ENCODE data around the gene SNRPD1.
"Not testable (repeated sequence)": the region's sequence is repeated elsewhere in the genome, so short reads cannot be mapped to it uniquely, and the experiment has no call there.

SNRPD1 gene

DNA sequence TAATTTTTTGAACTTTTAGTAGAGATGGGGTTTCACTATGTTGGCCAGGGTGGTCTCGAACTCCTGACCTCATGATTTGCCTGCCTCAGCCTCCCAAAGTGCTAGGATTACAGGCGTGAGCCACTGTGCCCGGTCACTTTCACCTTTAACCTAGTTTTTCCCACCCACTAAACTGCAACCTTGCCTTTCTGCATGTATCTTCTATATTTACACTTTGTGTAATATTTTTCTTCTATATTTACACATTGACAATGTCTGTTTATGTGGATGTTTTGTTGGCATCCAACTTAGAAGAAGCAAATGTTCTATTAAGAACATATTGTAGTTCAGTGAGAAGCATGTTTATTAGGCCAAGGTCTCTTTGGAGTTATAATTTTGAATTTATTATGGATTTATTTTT, 26.7 kb downstream of the SNRPD1 start:
- DNase-seq: no peak

DNA sequence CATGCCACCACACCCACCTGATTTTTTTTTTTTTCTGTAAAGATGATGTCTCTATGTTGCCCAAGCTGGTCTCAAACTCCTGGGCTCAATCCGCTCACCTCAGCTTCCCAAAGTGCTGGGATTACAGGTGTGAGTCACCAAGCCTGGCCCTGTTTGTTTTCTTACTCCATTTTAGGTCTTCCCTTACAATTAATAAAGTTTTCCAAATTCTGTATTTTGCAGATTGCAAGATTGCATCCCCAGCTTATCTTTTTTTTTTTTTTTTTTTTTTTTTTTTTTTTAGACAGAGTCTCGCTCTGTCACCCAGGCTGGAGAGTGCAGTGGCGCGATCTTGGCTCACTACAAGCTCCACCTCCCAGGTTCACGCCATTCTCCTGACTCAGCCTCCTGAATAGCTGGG, 28.3 kb downstream of the SNRPD1 start:
- not testable (repeated sequence) for DNase-seq

DNA sequence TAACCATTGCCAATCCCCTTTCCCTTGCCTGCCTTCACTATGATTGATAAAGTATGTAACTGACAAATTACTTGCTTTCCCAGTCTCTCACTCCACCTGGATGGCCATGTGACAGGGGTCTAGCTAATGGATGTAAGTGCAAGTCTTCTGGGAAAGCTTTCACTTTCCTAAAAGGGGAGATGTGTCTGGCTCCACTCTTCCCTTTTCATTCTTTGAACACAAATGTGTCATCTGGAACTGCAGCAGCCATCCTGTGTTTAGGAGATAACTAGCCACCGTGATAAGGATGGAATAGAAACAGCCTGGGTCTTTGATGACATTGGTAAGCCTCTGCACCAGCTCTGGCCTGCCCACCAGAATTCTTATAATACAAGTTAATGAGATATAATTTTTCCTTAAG, 38.2 kb downstream of the SNRPD1 start:
- DNase-seq: no peak

DNA sequence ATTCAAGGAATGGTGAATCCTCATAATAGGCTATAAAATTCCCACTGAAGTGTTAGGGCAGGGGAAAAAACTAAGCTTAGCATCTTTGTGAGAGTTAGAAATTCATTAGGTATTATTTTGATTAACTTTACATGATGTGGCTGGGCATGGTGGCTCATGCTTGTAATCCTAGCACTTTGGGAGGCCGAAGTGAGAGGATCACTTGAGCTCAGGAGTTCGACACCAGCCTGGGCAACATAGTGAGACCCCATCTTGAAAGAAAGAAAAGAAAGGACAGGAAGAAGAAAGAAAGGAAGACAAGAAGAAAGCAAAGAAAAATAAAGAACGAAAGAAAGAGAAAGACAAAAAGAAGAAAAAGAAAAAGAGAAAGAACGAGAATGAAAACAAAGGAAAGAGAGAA, 40.0 kb downstream of the SNRPD1 start:
- no peak for DNase-seq

DNA sequence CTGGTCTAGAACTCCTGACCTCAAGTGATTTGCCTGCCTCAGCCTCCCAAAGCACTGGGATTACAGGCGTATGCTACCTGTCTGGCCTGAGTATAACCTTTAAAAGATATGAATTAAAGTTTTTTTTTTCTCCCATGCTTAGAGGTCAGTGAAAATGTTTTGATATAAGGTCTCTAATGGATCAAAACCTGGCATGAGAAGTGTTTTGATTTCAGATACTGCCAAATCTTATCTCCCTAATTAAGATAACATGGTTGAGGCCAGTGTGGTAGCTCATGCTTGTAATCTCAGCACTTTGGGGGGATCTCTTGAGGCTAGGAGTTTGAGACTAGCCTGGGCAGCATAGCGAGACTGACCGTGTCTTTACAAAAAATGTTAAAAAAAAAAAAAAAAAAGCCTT, 41.2 kb downstream of the SNRPD1 start:
- DNase-seq: no peak

DNA sequence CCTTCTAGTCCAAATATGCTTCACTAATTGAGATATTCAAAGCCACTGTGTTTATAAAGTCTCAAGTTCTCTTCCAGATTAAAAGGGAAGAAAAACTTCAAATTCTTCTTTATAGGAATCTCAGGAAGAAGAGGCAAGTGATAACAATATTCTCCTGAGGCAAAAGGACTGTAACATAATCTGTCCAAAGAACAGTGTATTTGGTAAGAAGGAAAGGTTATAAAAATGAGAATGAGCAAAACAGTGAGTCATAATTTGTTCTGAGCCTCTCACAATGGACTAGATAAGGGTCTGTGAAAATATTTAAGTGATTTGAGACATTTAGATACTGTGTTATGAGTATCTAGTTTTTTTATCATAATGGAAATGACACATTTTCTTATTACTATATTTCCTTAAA, 44.3 kb downstream of the SNRPD1 start:
- no peak for DNase-seq

DNA sequence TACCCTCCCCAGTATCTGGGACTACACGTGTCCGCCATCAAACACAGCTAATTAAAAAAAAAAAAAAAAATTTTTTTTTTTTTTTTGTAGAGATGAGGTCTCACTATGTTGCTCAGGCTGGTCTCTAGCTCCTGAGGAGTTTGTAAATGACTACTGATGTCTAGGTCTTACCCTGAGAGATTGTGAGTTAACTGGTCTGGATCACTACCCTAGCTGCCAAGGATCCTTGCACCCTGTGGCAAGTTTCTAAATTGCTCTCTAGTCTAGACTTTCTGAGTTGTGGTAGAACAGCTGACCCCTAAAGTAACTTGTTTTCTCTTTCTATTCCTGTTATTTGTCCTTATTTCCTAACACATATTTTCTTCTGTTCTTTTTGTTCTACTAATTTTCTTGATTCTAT, 48.0 kb downstream of the SNRPD1 start:
- DNase-seq: no peak

DNA sequence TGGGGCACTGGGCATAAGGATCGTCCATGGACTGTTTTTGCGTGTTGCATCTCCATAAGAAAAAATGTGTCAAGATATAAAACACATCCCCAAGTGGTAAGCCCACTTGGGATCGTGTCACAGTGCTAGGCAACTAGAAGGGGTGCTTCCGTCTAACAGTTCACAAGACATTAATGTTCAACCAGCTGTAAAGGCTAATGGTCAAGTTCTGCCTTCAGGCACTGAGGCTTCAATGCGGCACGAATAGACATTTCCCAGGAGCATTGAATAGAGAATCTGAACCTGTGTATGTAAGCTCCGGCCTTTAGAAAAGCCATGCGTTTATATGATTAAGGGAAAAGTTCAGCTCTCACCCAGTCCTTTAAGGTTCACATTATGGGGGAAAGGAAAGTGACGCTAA, 50.5 kb downstream of the SNRPD1 start:
- peak; percentile 34 for DNase-seq

DNA sequence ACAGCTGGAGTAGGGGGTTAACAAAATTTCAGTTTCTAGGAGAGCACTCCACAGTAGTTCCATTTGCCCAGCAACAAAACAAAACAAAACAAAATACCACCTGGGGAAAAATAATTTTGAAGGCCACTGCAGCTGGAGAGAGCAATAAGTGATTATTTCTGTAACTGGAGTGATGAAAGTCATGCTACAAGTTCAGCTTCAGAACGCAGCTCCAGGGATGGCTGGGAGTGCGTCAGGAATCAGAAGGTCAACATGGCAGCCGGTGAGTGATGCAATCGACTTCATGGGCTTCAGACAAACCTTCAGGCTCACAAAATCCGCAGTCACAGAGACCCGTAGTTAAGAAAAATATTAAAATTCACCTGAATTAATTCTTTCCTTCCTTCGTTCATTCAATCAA, 51.5 kb downstream of the SNRPD1 start:
- no peak for DNase-seq

DNA sequence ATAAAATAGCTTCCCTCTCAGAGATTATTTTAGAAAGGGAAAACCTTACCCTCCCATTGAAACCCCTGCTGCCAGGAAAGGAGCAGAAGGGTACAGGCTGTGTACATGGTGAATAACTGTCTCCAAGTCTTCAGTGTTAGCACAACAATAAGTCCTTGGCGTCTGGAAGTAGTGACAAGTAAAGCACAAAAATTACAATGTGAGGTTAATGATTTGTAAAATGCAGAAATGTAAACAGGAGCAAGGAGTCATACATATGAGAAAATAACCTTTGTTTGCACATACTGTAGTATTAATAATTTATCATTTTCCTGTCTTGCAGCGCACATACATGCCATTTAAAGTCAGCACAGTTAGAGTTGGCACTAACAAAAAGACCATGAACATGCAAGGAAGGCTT, 52.0 kb downstream of the SNRPD1 start:
- DNase-seq: no peak

DNA sequence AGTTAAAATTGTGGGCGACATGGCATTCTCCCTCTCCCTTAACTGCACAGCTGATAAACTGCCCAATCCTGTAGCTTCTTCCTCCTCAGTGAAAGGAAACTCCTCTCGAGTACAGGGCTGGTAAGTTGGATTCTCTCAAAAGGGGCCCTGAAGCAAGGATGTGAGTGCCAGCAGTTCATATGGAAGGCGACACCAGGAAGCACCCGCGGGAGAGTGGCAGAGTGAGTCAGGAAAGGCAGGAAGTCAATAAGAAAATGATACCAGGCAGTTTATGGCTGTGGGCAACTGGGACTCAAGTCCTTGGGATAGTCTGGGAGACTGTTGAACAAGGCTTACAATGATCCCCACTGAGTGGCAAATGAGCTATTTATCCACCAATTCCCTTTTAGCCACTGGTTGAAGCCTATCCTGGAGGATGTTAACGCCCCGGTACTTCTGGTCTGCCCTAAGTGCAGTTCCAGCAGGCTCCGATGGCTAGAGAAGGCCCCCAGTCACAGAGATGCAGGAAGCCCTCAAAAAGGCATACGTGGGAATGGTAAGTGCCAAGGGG, 57.7 kb downstream of the SNRPD1 start:
- DNase-seq: no peak

DNA sequence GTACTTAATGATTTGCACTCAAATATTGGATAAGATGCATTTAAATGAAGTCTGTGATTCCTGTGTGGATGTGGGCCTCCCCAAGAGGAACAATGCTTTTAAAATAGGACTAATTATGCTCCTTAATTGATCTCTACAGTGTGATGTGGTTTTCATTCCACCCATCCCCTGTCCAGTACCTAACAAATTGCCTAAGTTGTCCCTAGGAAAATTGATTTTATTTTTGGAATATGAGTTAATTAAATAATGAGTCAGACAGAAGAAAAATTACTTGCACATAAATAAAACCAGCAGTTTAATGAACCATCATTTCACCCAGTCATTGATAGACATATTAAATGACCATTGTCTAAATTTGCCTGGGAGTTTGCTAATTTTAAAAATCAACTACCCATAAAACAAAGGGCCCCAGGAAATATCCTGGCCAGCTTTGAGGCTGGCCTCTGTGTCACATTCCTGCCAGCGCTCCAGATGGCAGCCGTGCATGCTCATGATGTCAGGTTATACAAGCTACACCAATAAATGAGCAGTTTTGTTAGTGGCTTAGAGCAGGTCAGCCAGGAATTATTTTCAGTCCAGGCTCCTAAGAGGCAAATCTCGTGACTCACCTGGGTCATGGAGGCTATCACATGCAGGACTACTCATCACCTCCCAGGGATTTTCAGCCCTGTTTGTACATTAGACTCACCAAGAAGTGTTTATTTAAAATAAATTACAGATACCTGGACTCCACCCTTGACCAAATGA, 60.6 kb downstream of the SNRPD1 start:
- peak; percentile 13 for DNase-seq

DNA sequence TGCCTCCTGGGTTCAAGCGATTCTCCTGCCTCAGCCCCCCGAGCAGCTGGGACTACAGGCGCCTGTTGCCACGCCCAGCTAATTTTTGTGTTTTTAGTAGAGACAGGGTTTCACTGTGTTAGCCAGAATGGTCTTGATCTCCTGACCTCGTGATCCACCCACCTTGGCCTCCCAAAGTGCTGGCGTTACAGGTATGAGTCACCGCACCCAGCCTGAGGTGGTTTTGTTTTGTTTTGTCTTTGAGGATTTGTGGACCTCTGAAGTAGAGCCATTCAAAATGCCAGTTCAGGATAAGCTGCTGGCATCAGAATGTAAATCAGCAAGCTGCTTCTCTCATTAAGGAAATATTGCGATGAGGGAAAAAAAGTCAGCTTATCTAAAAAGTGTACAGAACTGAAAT, 63.2 kb downstream of the SNRPD1 start:
- not testable (repeated sequence) for DNase-seq

DNA sequence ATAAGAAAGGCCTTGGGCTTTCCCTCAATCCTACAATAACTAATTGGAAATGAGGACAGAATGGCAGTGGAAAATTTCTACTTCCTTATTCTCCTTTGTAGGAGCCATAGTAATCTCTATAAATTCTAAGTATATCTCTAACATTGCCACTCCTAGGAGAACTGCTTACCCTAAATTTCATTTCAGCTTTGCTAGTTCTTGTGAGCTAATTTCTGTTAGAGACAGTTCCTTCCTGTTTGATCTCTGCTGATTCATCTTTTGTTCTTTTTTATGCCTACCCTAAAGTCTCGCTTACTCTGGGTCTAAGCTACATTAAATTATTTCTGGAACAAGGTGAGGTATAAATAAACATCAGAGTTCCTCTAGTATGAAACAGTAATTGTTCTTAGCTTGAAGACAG, 66.7 kb downstream of the SNRPD1 start:
- no peak for DNase-seq

DNA sequence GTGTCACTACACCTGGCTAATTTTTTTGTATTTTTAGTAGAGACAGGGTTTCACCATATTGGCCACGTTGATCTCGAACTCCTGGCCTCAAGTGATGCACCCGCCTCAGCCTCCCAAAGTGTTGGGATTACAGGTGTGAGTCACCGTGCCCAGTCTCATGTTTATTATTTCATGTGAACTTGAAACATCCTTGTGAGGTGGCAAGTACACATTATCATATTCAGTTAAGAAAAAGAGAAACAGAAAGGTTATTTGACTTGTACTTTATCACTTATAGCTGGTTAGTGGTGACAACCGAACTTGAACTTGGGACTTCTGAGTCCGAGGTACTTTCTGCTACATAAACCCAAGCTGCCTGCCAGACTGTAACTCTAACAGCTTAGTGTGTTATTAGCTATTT, 68.0 kb downstream of the SNRPD1 start:
- DNase-seq: no peak

DNA sequence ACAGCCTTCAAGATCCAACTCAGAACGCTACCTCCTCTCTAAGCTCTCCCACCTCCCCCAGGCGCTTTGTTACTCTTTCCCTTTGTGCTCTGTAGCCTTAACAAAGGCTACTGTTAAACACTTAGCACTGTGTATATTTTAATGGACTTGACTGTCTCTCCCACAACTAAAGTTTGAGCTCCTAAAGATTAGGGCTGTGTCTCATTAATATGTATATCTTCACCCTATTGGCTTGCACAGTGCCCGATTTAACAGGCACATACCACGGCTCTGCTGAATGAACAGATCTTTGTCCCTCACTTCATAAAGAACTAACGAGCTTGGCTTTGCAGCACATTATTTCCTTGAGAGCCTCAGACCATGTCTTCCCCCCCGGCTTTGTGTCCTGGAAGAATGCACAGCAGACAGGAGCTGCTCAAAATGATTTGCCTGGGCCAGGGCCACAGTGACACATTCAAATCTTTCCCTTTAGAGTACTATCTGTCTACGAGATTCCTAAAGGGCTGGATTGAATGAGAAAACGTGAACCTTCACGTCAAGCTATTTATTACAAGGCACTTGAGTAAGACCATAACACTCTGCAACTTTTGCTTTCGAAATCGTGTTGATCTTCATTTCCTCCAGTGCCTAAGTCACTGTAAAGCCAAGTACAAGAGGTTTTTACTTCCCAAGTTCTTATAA, 70.4 kb downstream of the SNRPD1 start:
- peak; percentile 63 for DNase-seq
